GM13976 (cell line): ENCODE measurements around the gene TEKT4.
"Not testable (repeated sequence)": the region's sequence is repeated elsewhere in the genome, so short reads cannot be mapped to it uniquely, and the experiment has no call there.

Experiments
- DNase-seq: peaks from one replicate; pipeline ENCODE4 v3.0.0; 2012; ENCODE audit warnings: low spot score
- CTCF ChIP-seq: IDR thresholded peaks from 2 replicates; pipeline ENCODE4 v1.5.1; 2012; ENCODE audit warnings: borderline replicate concordance, mild to moderate bottlenecking; ENCODE audit not compliant: insufficient read depth; ENCODE audit errors: extremely low read depth, missing control alignments, control extremely low read depth
- in situ Hi-C: fragments of 300-500 bp; cut with MboI; formaldehyde crosslinking; loops from one replicate; pipeline ENCODE4 v1.12.0; 2022; ENCODE audit warnings: low sequenced_read_pairs, mixed read lengths, inconsistent platforms; ENCODE audit not compliant: unreplicated experiment

TEKT4 gene

DNA sequence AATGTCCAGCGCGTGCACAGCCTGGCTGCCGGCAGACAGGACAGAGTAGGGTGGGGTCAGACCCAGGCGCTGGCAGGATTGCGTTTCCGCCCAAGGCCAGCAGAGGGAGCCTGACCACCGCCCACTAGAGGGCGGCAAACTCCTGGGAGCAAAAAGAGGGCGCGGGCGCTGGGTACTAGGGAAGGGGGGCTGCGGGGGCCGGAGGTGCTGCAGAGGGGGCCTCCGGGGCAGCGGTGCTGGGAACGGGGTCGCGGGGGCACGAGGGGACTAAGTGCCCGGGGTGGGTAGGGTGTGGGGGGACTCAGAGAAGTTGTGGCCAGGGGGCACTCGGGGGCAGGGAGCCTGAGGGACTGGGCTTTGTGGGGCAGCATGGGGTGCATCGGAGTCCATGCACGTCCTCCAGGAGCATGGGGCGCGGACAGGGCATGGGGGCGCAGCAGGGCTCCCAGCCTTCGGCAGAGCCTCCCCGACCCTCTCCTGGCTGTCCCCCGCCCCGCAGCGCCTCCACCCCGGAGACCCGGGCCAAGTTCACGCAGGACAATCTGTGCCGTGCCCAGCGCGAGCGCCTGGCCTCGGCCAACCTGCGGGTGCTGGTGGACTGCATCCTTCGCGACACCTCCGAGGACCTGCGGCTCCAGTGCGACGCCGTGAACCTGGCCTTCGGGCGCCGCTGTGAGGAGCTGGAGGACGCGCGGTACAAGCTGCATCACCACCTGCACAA lies 3.2 kb downstream of the TEKT4 start:
- DNase-seq: peak; percentile 93
- in situ Hi-C loops: no loop called here
- peak; percentile 99 for TF ChIP-seq CTCF

DNA sequence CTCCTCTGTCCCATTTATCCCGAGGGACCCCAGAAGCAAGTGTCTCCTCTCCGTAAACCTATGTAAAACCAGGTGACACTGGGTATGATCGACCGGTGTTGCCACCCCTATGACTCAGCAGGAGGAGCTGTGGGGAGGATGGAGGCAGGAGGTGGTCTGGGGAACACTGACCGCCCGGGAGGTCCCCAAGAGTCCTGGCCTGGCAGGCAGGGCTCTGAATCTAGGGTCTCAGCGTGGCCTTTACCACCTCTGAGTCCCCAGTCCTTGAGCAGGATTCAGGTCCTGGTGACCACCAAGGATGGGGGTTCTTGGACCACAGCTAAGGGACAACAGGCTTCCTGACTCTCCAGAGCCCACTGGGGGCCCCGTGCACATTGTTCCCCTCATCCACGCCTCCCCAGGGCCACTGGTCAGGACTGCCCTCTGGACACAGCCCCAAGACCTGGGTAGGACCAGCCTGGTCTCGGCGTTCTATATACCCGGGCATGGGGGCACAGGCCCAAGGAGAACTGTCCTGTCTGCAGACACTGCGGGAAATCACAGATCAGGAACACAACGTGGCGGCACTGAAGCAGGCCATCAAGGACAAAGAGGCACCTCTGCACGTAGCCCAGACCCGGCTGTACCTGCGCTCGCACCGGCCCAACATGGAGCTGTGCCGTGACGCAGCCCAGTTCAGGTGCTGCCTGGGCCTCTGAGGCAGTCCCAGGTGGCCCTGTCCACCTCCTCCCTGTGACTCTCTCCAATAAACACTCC lies 4.0 kb downstream of the TEKT4 start:
- in situ Hi-C loops: no loop called here
- no peak for DNase-seq
- no peak for TF ChIP-seq CTCF

DNA sequence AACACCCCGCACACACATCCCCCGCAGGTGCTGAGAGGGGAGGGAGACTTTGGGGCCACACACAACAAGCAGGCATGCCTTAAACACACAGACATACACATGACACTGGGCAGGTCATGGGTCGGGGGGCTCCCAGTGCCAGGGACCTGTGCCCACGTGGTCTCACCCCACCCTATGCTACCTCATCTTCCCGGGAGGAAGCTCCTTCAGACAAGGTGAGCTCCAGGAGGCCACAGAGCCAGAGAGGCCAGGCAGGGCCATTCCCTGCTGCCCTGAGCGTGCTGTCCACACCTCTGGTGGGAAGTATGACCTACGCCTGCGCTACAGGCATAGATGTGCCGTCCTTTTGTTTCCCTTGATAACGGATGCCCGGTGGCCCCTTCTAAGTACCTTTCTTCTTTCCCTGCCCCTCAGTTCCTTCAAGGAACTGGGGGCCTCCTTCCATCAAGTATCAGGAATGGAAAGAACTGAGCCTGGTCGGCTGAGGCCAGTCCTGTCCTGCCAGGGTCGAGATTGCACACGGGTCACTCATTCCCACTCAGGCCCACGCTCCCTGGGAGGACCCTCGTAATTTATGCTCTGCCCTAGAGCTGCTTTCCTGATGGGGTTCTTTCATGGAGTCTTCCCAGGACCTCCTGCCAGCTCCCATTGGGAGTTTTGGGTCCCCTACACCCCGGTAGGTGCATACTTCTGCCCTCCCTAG lies 4.7 kb downstream of the TEKT4 start:
- in situ Hi-C loops: no loop called here
- no peak for DNase-seq
- no peak for TF ChIP-seq CTCF

DNA sequence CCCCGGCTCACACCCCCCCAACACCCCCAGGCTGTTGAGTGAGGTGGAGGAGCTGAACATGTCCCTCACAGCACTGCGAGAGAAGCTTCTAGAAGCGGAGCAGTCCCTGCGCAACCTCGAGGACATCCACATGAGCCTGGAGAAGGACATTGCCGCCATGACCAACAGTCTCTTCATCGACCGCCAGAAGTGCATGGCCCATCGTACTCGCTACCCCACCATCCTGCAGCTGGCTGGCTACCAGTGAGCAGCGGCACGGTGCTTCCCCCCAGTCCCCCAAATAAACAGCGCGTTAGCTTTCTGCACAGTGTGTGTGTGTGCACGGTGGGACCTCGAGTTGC lies 5.3 kb downstream of the TEKT4 start:
- no peak for DNase-seq
- in situ Hi-C loops: no loop called here
- TF ChIP-seq CTCF: no peak

- in situ Hi-C loops: no loop called here
- TF ChIP-seq CTCF: no peak
- no peak for DNase-seq
Observed at GRCh38 chr2:94877129-94877528, 5.9 kb downstream of the TEKT4 start.

DNA sequence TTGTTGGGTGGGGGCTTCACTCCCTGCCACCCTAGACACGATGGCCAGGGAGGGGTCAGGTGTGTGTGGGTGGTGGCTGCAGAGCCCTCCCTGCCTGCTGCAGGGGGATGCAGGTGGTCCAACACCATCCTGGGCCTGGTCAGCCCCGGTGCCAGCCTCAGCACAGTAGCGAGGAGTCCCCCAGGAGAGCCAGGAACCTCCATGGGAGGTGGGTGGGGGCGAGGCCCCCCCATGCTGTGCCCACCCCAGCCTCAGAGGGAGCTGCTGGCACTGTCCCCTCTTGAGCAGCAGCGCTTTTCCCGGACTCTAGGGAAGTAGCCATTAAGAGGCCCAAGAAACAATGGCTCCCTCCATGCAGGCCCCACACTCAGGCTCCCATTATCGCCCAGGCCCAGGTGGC lies 7.3 kb downstream of the TEKT4 start:
- in situ Hi-C loops: not testable (repeated sequence)

More for the DNA sequence above, 7.3 kb downstream of the TEKT4 start:
- not testable (repeated sequence) for DNase-seq
